ENCODE results near the gene MLST8. TPM values are rescaled to one million over a fixed set of nuclear protein-coding genes. Genes with fewer than 3 reads are reported as not detected.

MLST8 gene
- total RNA-seq: 11.3 and 16.8 TPM in 2 replicates

GRCh38 chr16:2205104-2205966, at the start of gene MLST8:
Gene MLST8 (plus strand): TSS chr16:2205454. CDS start chr16:2206086, 632 bp downstream.

GRCh38 chr16:2196162-2196980, 8.9 kb upstream of the MLST8 start, which contains the start of gene CASKIN1:
Gene CASKIN1 (minus strand): TSS chr16:2196605. CDS start chr16:2196432, 173 bp downstream.

GRCh38 chr16:2210386-2211365, 5.4 kb downstream of the MLST8 start, which contains the start of gene BRICD5:
Gene BRICD5 (minus strand): TSS chr16:2210863. CDS start chr16:2210833, 30 bp downstream.

GRCh38 chr16:2214719-2214968, 9.4 kb downstream of the MLST8 start, which contains the start of gene PGP:
Gene PGP (minus strand): TSS chr16:2214840. CDS start chr16:2214777, 63 bp downstream.

GRCh38 chr16:2223221-2223941, 18.1 kb downstream of the MLST8 start, which contains the start of gene E4F1:
Gene E4F1 (plus strand): TSS chr16:2223591. CDS start chr16:2223614, 23 bp downstream.

GRCh38 chr16:2236337-2237101, 31.3 kb downstream of the MLST8 start, which contains the start of gene DNASE1L2:
Gene DNASE1L2 (plus strand): TSS chr16:2236444. CDS start chr16:2236817, 373 bp downstream.

GRCh38 chr16:2251296-2252111, 46.2 kb downstream of the MLST8 start, which contains the start of gene ECI1:
Gene ECI1 (minus strand): TSS chr16:2251587. CDS start chr16:2251566, 21 bp downstream.

Other genes with a start within 250 kb of the MLST8 start
- 259 and 267 TPM in 2 replicates for gene NDUFB10, start 245.9 kb upstream of the MLST8 start, total RNA-seq
- 1,947 and 2,136 TPM in 2 replicates for gene RPS2, start 240.6 kb upstream of the MLST8 start, total RNA-seq
- gene RNF151, start 238.6 kb upstream of the MLST8 start, total RNA-seq: not detected in 2 replicates
- gene TBL3, start 233.4 kb upstream of the MLST8 start, total RNA-seq: 29.7 and 32.4 TPM in 2 replicates
- 0.12 and 0.13 TPM in 2 replicates for gene NOXO1, start 224.0 kb upstream of the MLST8 start, total RNA-seq
- gene GFER, start 221.3 kb upstream of the MLST8 start, total RNA-seq: 9.9 and 11.2 TPM in 2 replicates
- gene SYNGR3, start 215.5 kb upstream of the MLST8 start, total RNA-seq: 0.66 and 0.99 TPM in 2 replicates
- 9.6 and 12.3 TPM in 2 replicates for gene ZNF598, start 195.6 kb upstream of the MLST8 start, total RNA-seq
- gene NPW, start 185.7 kb upstream of the MLST8 start, total RNA-seq: 0.06 and 0.13 TPM in 2 replicates
- 98.1 and 182 TPM in 2 replicates for gene NHERF2, start 178.6 kb upstream of the MLST8 start, total RNA-seq
- 40.6 and 59.2 TPM in 2 replicates for gene NTHL1, start 157.6 kb upstream of the MLST8 start, total RNA-seq
- 44.3 and 53.0 TPM in 2 replicates for gene TSC2, start 157.5 kb upstream of the MLST8 start, total RNA-seq
- gene PKD1, start 69.6 kb upstream of the MLST8 start, total RNA-seq: 131 and 144 TPM in 2 replicates
- gene RAB26, start 56.8 kb upstream of the MLST8 start, total RNA-seq: 2.0 and 2.4 TPM in 2 replicates
- 42.0 and 44.8 TPM in 2 replicates for gene TRAF7, start 49.7 kb upstream of the MLST8 start, total RNA-seq
- gene CASKIN1, start 8.8 kb upstream of the MLST8 start, total RNA-seq: under 0.01 and 0.40 TPM in 2 replicates
- gene BRICD5, start 5.4 kb downstream of the MLST8 start, total RNA-seq: 1.2 and 1.7 TPM in 2 replicates
- gene PGP, start 9.4 kb downstream of the MLST8 start, total RNA-seq: 7.0 and 12.2 TPM in 2 replicates
- 22.6 and 29.9 TPM in 2 replicates for gene E4F1, start 18.1 kb downstream of the MLST8 start, total RNA-seq
- 0.31 and 1.1 TPM in 2 replicates for gene DNASE1L2, start 31.0 kb downstream of the MLST8 start, total RNA-seq
- 19.9 and 28.1 TPM in 2 replicates for gene ECI1, start 46.1 kb downstream of the MLST8 start, total RNA-seq
- 47.2 and 47.3 TPM in 2 replicates for gene RNPS1, start 62.7 kb downstream of the MLST8 start, total RNA-seq
- 8.4 and 11.1 TPM in 2 replicates for gene ABCA3, start 135.3 kb downstream of the MLST8 start, total RNA-seq
- gene CCNF, start 224.0 kb downstream of the MLST8 start, total RNA-seq: 9.5 and 17.3 TPM in 2 replicates